Prostate gland (tissue), 2 donors: Measurements from ENCODE around the gene HOXD4. TPM values are rescaled to one million over a fixed set of nuclear protein-coding genes. Genes with fewer than 3 reads are reported as not detected.

Experiments
- DNase-seq: peaks from one replicate; pipeline ENCODE4 v3.0.0-alpha.2; 2019; ENCODE audit warnings: low spot score
- H3K27ac ChIP-seq, 2 donors: fragments of 200-600 bp; sonication (generic); 2 replicates each; pipeline ENCODE4 v1.5.1; 2017 to 2019
- H3K27me3 ChIP-seq: fragments of 200-600 bp; sonication (generic); replicated peaks from 2 replicates; pipeline ENCODE4 v1.5.1; 2019; ENCODE audit not compliant: insufficient read depth
- H3K36me3 ChIP-seq, 2 donors: fragments of 200-600 bp; sonication (generic); 1 replicate in 1 of 2; 2 replicates in 1 of 2; pipeline versions ENCODE4 v1.5.1 to v1.8.1; 2017 to 2019
- H3K4me1 ChIP-seq: fragments of 200-600 bp; sonication (generic); replicated peaks from 2 replicates; pipeline ENCODE4 v1.5.1; 2019
- H3K4me3 ChIP-seq, 2 donors: fragments of 200-600 bp; sonication (generic); 2 replicates each; pipeline ENCODE4 v1.5.1; 2017 to 2019
- H3K9me3 ChIP-seq: fragments of 200-600 bp; sonication (generic); 2 replicates; pipeline ENCODE4 v1.5.1; 2017
- CTCF ChIP-seq, 4 experiments: fragments of 200-600 bp in 2 of 4; fragments of 450-650 bp in 2 of 4; sonication (generic) in 2 of 4; IDR thresholded peaks; 1 replicate in 3 of 4; 2 replicates in 1 of 4; pipeline ENCODE4 v1.5.1; 2016 to 2019; ENCODE audit warnings: antibody characterized with exemption in 4 of 4, mild to moderate bottlenecking in 2 of 4, moderate library complexity in 2 of 4
- POLR2A ChIP-seq: fragments of 450-650 bp; IDR thresholded peaks from one replicate; pipeline ENCODE4 v1.6.1; 2016; ENCODE audit warnings: antibody characterized with exemption, mild to moderate bottlenecking
- POLR2AphosphoS5 ChIP-seq: sonication (generic); formaldehyde crosslinking; IDR thresholded peaks from one replicate; pipeline ENCODE4 v1.6.1; 2017; ENCODE audit warnings: antibody characterized with exemption
- WGBS: methylation state at CpG from one replicate; pipeline ENCODE4 v1.1.5; 2018; 5-methylcytosine and 5-hydroxymethylcytosine counted together
- intact Hi-C: fragments of 100-400 bp; cut with DNase I; formaldehyde crosslinking; loops from one replicate; pipeline ENCODE4 v1.14.2; 2022
- total RNA-seq, 2 donors: library from RNA; depleted of rRNA; stranded (reverse); fragments of >200 nt; gene quantifications; one replicate each; pipeline ENCODE4 v1.1.0, GENCODE V29; 2016

The HOXD4 gene
- total RNA-seq, 2 donors from 2014 or later: 1.2 to 6.7 TPM

DNA sequence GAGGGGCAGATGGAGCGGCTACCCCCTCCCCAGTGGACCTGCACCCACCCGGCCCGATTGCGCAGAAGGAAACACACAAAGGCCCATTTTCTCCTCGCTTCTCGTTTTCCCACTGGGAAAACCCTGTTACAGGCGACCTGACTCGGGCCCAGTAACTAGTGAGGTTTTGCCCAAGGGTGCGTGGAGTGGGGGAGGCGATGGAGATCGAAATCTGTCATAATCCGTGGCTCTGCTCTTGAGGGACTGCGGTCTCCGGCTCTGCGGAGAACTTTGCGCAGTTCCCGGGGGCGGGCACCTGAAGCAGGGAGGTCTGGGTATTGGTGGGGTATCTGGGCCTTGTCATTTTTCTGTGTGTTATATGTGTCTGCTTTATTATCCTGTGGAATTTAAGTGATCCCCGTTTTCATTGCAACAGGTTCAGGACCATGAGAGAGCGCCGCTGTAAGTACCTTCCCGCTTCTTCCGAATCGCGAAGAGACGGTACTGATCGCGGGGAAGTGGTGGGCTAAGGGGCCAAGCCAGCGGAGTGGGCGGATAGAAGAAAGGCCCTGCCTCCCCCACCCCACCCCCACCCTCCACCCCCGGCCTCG is 4.0 kb upstream of the HOXD4 start:
- intact Hi-C loops: no loop called here
- Histone ChIP-seq H3K27me3 (no peaks in the 10 kb centered on the region), H3K27ac (no peak overlapping the region), H3K4me3 (no peak overlapping the region), H3K9me3 (no peaks in the 10 kb centered on the region), H3K36me3 (no peaks in the 10 kb centered on the region), H3K4me1 (no peaks in the 10 kb centered on the region)
- TF ChIP-seq CTCF (IDR thresholded peaks at IDR 0.05): no peak
- no peak for TF ChIP-seq POLR2AphosphoS5
- TF ChIP-seq POLR2A: no peak
- no peak for DNase-seq
- 55% methylated on average over 32 of the region's 32 CpGs for WGBS

GRCh38 chr2:176147800-176148496 is 3.4 kb upstream of the HOXD4 start:
- no peak overlapping the region for H3K27ac ChIP-seq
- intact Hi-C loops: no loop called here
- WGBS: 49% methylated on average over 26 of the region's 31 CpGs
- no peaks in the 10 kb centered on the region for H3K27me3 ChIP-seq
- H3K36me3 ChIP-seq: no peaks in the 10 kb centered on the region
- no peaks in the 10 kb centered on the region for H3K4me1 ChIP-seq
- no peak overlapping the region for H3K4me3 ChIP-seq
- DNase-seq: no peak
- TF ChIP-seq CTCF (IDR thresholded peaks at IDR 0.05): no peak
- no peak for TF ChIP-seq POLR2AphosphoS5
- no peak for TF ChIP-seq POLR2A
- no peaks in the 10 kb centered on the region for H3K9me3 ChIP-seq

DNA sequence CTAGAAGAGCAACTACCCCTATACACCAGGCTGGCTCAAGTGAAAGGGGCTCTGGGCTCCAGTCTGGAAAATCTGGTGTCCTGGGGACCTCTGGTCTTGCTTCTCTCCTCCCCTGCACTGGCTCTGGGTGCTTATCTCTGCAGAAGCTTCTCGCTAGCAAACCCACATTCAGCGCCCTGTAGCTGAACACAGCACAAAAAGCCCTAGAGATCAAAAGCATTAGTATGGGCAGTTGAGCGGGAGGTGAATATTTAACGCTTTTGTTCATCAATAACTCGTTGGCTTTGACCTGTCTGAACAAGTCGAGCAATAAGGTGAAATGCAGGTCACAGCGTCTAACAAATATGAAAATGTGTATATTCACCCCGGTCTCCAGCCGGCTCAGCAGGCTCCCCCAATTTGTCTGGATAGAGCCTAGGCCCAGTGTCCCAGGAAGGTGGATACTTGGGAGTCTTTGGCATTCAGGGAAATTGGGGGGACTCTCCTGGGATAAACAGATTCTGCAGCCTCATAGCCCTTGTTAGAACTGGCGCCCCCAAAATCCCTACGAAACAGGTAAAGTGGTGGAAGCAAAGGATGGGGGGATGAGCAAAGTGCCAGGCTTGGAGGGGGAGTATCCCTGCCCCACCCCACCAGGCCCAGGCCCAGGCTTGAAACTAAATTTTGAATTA is 2.5 kb upstream of the HOXD4 start:
- 71% methylated on average over 11 of the region's 11 CpGs for WGBS
- no peaks in the 10 kb centered on the region for H3K9me3 ChIP-seq

GRCh38 chr2:176149481-176149938 is 1.8 kb upstream of the HOXD4 start:
- Histone ChIP-seq H3K4me1 (no peaks in the 10 kb centered on the region), H3K9me3 (no peaks in the 10 kb centered on the region), H3K4me3 (no peak overlapping the region), H3K27ac (no peak overlapping the region), H3K27me3 (no peaks in the 10 kb centered on the region), H3K36me3 (no peaks in the 10 kb centered on the region)
- WGBS: 75% methylated on average over 22 of the region's 22 CpGs
- intact Hi-C loops: no loop called here
- TF ChIP-seq CTCF (IDR thresholded peaks at IDR 0.05) (no peak), POLR2A (no peak), POLR2AphosphoS5 (no peak)
- no peak for DNase-seq

More for the DNA sequence above, 2.5 kb upstream of the HOXD4 start:
- no peaks in the 10 kb centered on the region for H3K36me3 ChIP-seq
- H3K27ac ChIP-seq: no peak overlapping the region
- TF ChIP-seq POLR2AphosphoS5: no peak
- no peak for TF ChIP-seq CTCF (IDR thresholded peaks at IDR 0.05)
- no peak for TF ChIP-seq POLR2A
- no peak for DNase-seq
- H3K4me1 ChIP-seq: no peaks in the 10 kb centered on the region
- no peaks in the 10 kb centered on the region for H3K27me3 ChIP-seq
- no peak overlapping the region for H3K4me3 ChIP-seq
- intact Hi-C loops: no loop called here
